NT2/D1 (cell line): ENCODE results near the gene PPFIBP1.

Source experiments
- DNase-seq: peaks from one replicate; pipeline ENCODE4 v3.0.0-alpha.2; 2011; ENCODE audit warnings: low read depth, low spot score
- H3K27me3 ChIP-seq: 2 replicates; pipeline ENCODE4 v1.6.0; 2011; ENCODE audit warnings: mild to moderate bottlenecking; ENCODE audit not compliant: insufficient read length, insufficient read depth
- H3K36me3 ChIP-seq: 2 replicates; pipeline ENCODE4 v1.6.1; 2011; ENCODE audit warnings: mild to moderate bottlenecking, low read length, mixed read lengths; ENCODE audit not compliant: insufficient read depth, insufficient read length
- H3K4me1 ChIP-seq: 2 replicates; pipeline ENCODE4 v1.5.1; 2011; ENCODE audit not compliant: insufficient read depth, insufficient read length
- H3K4me3 ChIP-seq: 2 replicates; pipeline ENCODE4 v1.5.1; 2011; ENCODE audit warnings: low read depth; ENCODE audit not compliant: insufficient read length
- H3K9ac ChIP-seq: 2 replicates; pipeline ENCODE4 v1.6.0; 2011; ENCODE audit warnings: low read depth; ENCODE audit not compliant: insufficient read length
- H3K9me3 ChIP-seq: 2 replicates; pipeline ENCODE4 v1.5.1; 2011; ENCODE audit warnings: mild to moderate bottlenecking, low read length; ENCODE audit not compliant: insufficient read depth
- SUZ12 ChIP-seq: IDR thresholded peaks from 2 replicates; pipeline ENCODE4 v1.6.1; 2011; ENCODE audit not compliant: insufficient read length, insufficient read depth; ENCODE audit errors: extremely low read depth
- YY1 ChIP-seq: IDR thresholded peaks from 2 replicates; pipeline ENCODE4 v1.6.1; 2011; ENCODE audit not compliant: insufficient read length, insufficient read depth
- ZNF274 ChIP-seq: IDR thresholded peaks from 2 replicates; pipeline ENCODE4 v1.6.1; 2011; ENCODE audit warnings: mild to moderate bottlenecking, low read depth, low read length

The PPFIBP1 gene

DNA sequence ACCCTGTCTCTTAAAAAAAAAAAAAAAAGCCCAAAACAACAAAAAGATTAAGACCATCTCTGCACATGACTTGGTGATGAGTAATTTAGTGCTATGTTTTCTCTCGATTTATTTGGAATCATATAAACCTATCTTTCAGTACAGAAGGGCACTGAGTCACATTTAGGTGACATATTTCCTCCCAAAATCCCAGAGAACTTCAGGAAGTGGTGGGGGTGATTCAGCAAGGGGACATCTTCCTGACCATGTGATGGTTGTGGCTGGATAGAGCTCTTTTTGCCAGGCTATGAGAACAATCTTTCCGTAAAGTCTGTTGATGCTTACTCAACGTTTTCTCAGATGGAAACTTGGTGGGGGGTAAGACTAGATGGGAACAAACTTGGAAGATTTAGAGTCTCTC is 50.0 kb downstream of the PPFIBP1 start:
- H3K4me3 ChIP-seq, result no peak overlapping the region
- TF ChIP-seq ZNF274 (no peak), SUZ12 (no peak), YY1 (no peak)
- H3K27me3 ChIP-seq, result no peaks in the 10 kb centered on the region
- no peak for DNase-seq
- no peaks in the 10 kb centered on the region for H3K4me1 ChIP-seq
- H3K9me3 ChIP-seq, result no peaks in the 10 kb centered on the region
- peaks cover 8% of the 10 kb centered on the region for H3K36me3 ChIP-seq
- no peak overlapping the region for H3K9ac ChIP-seq

DNA sequence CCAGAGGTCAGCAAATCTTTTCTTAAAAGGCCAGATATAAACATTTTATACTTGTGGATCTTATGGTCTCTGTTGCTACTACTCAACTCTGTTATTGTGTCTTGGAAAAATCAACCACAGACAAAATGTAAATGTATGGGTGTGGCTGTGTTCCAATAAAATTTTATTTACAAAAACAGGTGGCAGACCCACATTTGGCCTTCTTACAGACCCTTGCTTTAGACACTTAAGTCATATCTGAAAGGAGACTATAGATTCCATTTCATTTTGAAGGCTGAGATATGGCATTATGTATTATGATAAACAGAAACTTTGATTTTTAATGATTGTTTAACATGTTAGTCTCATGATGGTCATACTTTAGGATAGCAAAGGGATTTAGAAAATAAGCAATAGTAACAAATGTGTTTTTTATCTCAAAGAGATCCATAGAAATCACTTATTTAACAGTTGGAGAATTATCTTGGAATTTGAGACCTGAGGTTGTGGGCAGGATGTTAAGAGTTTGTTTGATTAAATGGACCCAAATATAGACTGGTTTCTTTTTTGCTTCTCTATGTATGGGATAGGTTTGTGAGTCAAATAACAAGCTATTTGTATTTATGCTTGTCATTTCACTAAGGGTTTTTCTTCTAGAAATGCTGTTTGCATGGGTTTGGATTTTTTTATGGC is 51.2 kb downstream of the PPFIBP1 start:
- Histone ChIP-seq H3K9me3 (no peaks in the 10 kb centered on the region), H3K36me3 (peaks cover 17% of the 10 kb centered on the region), H3K4me3 (no peak overlapping the region), H3K9ac (no peak overlapping the region), H3K4me1 (no peaks in the 10 kb centered on the region), H3K27me3 (no peaks in the 10 kb centered on the region)
- TF ChIP-seq SUZ12, result no peak
- no peak for TF ChIP-seq ZNF274
- no peak for TF ChIP-seq YY1
- DNase-seq, result no peak

DNA sequence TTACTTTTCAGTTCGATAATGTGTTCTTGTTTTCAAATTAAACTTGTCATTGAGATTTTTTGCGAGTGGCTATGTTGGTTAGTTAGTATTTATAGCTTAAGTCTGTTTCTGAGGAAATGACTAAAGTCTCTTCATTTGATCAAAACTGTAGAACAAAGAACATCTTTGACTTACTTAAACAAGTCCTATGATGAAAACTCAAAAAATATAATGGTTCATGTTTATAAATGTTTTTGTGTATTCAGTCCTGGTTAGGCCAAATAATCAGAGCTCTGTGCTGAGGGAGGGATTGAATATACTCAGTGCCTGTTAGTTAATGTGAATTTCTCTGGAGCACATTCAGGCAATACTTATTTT is 51.7 kb downstream of the PPFIBP1 start:
- Histone ChIP-seq H3K9ac (no peak overlapping the region), H3K27me3 (no peaks in the 10 kb centered on the region), H3K36me3 (peaks cover 21% of the 10 kb centered on the region), H3K4me1 (no peaks in the 10 kb centered on the region), H3K4me3 (no peak overlapping the region), H3K9me3 (no peaks in the 10 kb centered on the region)
- TF ChIP-seq SUZ12 (no peak), ZNF274 (no peak), YY1 (no peak)
- DNase-seq, result no peak

DNA sequence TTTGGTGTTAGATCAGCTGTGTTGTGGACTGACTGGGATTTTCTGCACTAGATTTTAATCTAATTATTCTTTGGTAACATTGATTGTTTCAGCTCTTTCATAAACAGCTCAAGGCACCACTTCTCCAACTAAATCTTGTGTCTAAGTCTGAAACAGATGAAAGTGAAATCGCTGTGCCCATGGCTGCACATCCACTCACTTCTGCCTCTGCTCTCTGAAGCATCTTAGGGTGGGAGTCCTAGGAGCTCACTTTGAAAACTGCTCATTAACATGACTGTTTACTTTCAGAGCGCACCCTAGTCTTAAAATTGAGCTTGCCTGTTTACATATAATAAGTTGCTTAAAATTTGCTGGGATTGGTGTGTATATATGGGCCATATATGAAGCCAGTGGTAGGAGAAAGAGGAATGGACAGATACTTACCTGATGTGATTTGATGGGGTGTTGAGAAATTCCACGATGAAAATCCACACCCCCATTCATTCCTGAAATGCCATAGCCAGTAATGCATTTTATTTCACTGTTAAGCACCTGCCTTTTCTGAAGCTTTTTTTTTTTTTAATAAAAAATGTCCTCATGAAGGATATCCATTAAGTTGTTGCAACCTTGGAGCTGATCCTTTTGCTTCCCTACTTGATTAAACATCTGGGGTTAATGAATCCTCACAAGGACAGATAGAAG is 52.8 kb downstream of the PPFIBP1 start:
- TF ChIP-seq YY1 (no peak), SUZ12 (no peak), ZNF274 (no peak)
- peaks cover 21% of the 10 kb centered on the region for H3K36me3 ChIP-seq
- no peaks in the 10 kb centered on the region for H3K9me3 ChIP-seq
- DNase-seq, result no peak
- no peaks in the 10 kb centered on the region for H3K27me3 ChIP-seq
- H3K4me1 ChIP-seq, result no peaks in the 10 kb centered on the region
- no peak overlapping the region for H3K9ac ChIP-seq
- no peak overlapping the region for H3K4me3 ChIP-seq

DNA sequence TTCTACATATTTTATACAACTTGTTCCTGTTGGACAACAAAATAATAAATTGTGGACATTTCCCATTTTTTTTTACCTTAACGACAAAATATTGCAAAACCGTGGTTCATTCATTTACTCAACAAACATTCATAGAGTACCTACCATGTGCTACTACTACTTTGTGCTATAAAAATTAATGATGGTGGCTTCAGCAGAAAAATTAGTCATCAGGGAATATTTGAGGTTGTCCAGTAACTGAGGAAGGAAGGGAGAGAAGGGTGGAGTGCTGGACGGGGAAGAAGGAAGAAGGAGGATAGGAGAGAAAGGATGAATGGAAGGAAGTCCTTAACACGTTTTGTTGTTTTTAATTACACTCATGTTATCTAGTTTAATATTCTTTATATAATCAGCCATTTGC is 53.7 kb downstream of the PPFIBP1 start:
- Histone ChIP-seq H3K4me1 (no peaks in the 10 kb centered on the region), H3K9me3 (no peaks in the 10 kb centered on the region), H3K27me3 (no peaks in the 10 kb centered on the region), H3K4me3 (no peak overlapping the region), H3K9ac (no peak overlapping the region), H3K36me3 (peaks cover 21% of the 10 kb centered on the region)
- DNase-seq, result no peak
- TF ChIP-seq SUZ12 (no peak), ZNF274 (no peak), YY1 (no peak)

DNA sequence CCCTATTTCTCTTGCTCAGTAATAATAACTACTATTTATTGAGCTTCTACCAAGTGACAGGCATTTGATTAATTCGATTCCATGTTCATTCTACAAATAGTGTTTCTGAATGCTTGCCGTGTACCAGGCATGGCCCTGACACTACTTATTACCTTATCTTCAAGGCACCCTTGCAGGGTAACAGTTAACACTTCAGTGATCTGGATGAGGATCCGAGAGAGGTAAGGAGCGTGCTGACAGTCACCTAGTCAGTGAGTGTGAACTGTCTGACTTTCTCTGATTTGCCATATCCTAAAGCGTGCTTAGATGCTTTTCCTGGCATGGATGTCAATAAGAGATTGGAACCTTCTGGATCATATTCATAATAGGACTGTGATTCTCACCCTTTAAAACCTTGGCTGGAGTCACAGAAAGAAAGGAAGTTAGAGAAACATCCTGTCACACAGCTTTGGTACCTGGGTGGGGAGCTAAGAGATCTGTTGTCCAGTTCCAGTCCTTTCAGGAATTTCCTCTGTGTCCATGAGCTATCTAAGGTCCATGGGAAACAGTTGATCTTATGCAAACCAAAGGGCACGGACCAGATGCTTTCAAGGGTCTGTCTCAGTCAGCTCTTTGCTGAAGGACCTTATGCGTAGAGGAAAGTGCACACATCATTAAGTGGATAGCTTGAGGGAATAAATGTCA is 54.8 kb downstream of the PPFIBP1 start:
- TF ChIP-seq YY1 (no peak), SUZ12 (no peak), ZNF274 (no peak)

More for the DNA sequence above, 54.8 kb downstream of the PPFIBP1 start:
- H3K36me3 ChIP-seq, result peaks cover 27% of the 10 kb centered on the region
- DNase-seq, result no peak
- H3K9ac ChIP-seq, result no peak overlapping the region
- no peaks in the 10 kb centered on the region for H3K4me1 ChIP-seq
- no peak overlapping the region for H3K4me3 ChIP-seq
- no peaks in the 10 kb centered on the region for H3K9me3 ChIP-seq
- H3K27me3 ChIP-seq, result no peaks in the 10 kb centered on the region
